Spinal cord (tissue), 10 donors: ENCODE data around the gene ANKRD28. TPM values are rescaled to one million over a fixed set of nuclear protein-coding genes. Genes with fewer than 3 reads are reported as not detected.

Experiments
- DNase-seq, 6 donors: peaks; one replicate each; pipeline versions ENCODE4 v3.0.0 to v3.0.0-alpha.2; 2013 to 2015; ENCODE audit warnings: low spot score in 6 of 6, low read depth in 4 of 6
- H3K27ac ChIP-seq: one replicate; pipeline ENCODE4 v1.5.1; 2013; ENCODE audit warnings: low read depth, low read length, control low read depth
- H3K27me3 ChIP-seq: one replicate; pipeline ENCODE4 v1.6.1; 2013; ENCODE audit warnings: low read length; ENCODE audit not compliant: control insufficient read depth, insufficient read depth
- H3K36me3 ChIP-seq: one replicate; pipeline ENCODE4 v1.6.1; 2013; ENCODE audit warnings: low read length; ENCODE audit not compliant: control insufficient read depth, insufficient read depth
- H3K4me1 ChIP-seq: one replicate; pipeline ENCODE4 v1.6.1; 2013; ENCODE audit warnings: low read length; ENCODE audit not compliant: control insufficient read depth, insufficient read depth
- H3K4me3 ChIP-seq: one replicate; pipeline ENCODE4 v1.5.1; 2013; ENCODE audit warnings: low read depth, low read length, control low read depth
- H3K9me3 ChIP-seq: one replicate; pipeline ENCODE4 v1.6.1; 2013; ENCODE audit warnings: low read length; ENCODE audit not compliant: control insufficient read depth, insufficient read depth
- WGBS: methylation state at CpG from one replicate; pipeline ENCODE4 v1.1.5; 2013; ENCODE audit warnings: missing lambda C conversion rate; ENCODE audit not compliant: insufficient coverage; 5-methylcytosine and 5-hydroxymethylcytosine counted together
- polyA plus RNA-seq, 2 donors: library from polyadenylated mRNA; unstranded; fragments of 120-200 nt; gene quantifications; one replicate each; pipeline ENCODE4 v1.2.1, GENCODE V29; 2013; ENCODE audit not compliant: insufficient read length in 2 of 2
- total RNA-seq, 2 donors: library from RNA; depleted of rRNA in 1 of 2; stranded (reverse); fragments of 120-200 nt in 1 of 2; fragments of >200 nt in 1 of 2; gene quantifications; one replicate each; pipeline versions ENCODE4 v1.2.3 to v1.2.4, GENCODE V29; 2013 to 2014
- donor health status: healthy.

ANKRD28 gene
- total and polyA plus RNA-seq, 4 donors, result 37.8 to 89.3 (median 50.6) TPM

- peak overlapping the region; percentile 55 for H3K4me3 ChIP-seq
Measured at GRCh38 chr3:15796331-15796730, 1.4 kb downstream of the ANKRD28 start.

GRCh38 chr3:15795651-15796308 is 2.0 kb downstream of the ANKRD28 start:
- DNase-seq, result no peak
- Histone ChIP-seq H3K4me1 (peaks cover 5% of the 10 kb centered on the region), H3K27ac (peak overlapping the region; percentile 97)

More at GRCh38 chr3:15796331-15796730, 1.4 kb downstream of the ANKRD28 start:
- Histone ChIP-seq H3K9me3 (peaks cover 1% of the 10 kb centered on the region), H3K27me3 (no peaks in the 10 kb centered on the region), H3K4me1 (peaks cover 5% of the 10 kb centered on the region), H3K36me3 (no peaks in the 10 kb centered on the region), H3K27ac (peak overlapping the region; percentile 97)
- WGBS, result no CpG with 5 or more reads among the region's 2 CpGs
- DNase-seq, result peak in 1 of 6 donors; percentile 41

GRCh38 chr3:15794842-15795650 is 2.7 kb downstream of the ANKRD28 start:
- peaks cover 5% of the 10 kb centered on the region for H3K4me1 ChIP-seq
- no CpG with 5 or more reads among the region's 2 CpGs for WGBS
- no peak for DNase-seq
- no peaks in the 10 kb centered on the region for H3K36me3 ChIP-seq
- H3K27ac ChIP-seq, result peak overlapping the region; percentile 97
- H3K4me3 ChIP-seq, result peak overlapping the region; percentile 55
- H3K27me3 ChIP-seq, result no peaks in the 10 kb centered on the region
- H3K9me3 ChIP-seq, result peaks cover 3% of the 10 kb centered on the region

More at GRCh38 chr3:15795651-15796308, 2.0 kb downstream of the ANKRD28 start:
- peaks cover 3% of the 10 kb centered on the region for H3K9me3 ChIP-seq
- peak overlapping the region; percentile 55 for H3K4me3 ChIP-seq
- WGBS, result no CpG with 5 or more reads among the region's 4 CpGs
- no peaks in the 10 kb centered on the region for H3K36me3 ChIP-seq
- H3K27me3 ChIP-seq, result no peaks in the 10 kb centered on the region

- H3K4me1 ChIP-seq, result peaks cover 5% of the 10 kb centered on the region
- WGBS, result no CpG with 5 or more reads among the region's 3 CpGs
- no peak for DNase-seq
- H3K4me3 ChIP-seq, result peak overlapping the region; percentile 55
- H3K36me3 ChIP-seq, result no peaks in the 10 kb centered on the region
- H3K9me3 ChIP-seq, result peaks cover 3% of the 10 kb centered on the region
- H3K27me3 ChIP-seq, result no peaks in the 10 kb centered on the region
- peak overlapping the region; percentile 97 for H3K27ac ChIP-seq
Measured at GRCh38 chr3:15794303-15794771, 3.4 kb downstream of the ANKRD28 start.

- no peak overlapping the region for H3K27ac ChIP-seq
Measured at GRCh38 chr3:15791525-15791924, 6.3 kb downstream of the ANKRD28 start.

GRCh38 chr3:15787941-15788340 is 9.8 kb downstream of the ANKRD28 start:
- H3K9me3 ChIP-seq, result peaks cover 3% of the 10 kb centered on the region
- H3K4me3 ChIP-seq, result no peak overlapping the region
- no CpG with 5 or more reads among the region's 1 CpG for WGBS
- H3K27me3 ChIP-seq, result no peaks in the 10 kb centered on the region
- DNase-seq, result no peak
- no peaks in the 10 kb centered on the region for H3K36me3 ChIP-seq
- no peak overlapping the region for H3K27ac ChIP-seq
- no peaks in the 10 kb centered on the region for H3K4me1 ChIP-seq

More at GRCh38 chr3:15791525-15791924, 6.3 kb downstream of the ANKRD28 start:
- peaks cover 3% of the 10 kb centered on the region for H3K9me3 ChIP-seq
- DNase-seq, result no peak
- 80% methylated on average over 1 of the region's 1 CpG for WGBS
- H3K4me1 ChIP-seq, result peaks cover 5% of the 10 kb centered on the region
- no peaks in the 10 kb centered on the region for H3K27me3 ChIP-seq
- H3K4me3 ChIP-seq, result no peak overlapping the region
- H3K36me3 ChIP-seq, result no peaks in the 10 kb centered on the region

DNA sequence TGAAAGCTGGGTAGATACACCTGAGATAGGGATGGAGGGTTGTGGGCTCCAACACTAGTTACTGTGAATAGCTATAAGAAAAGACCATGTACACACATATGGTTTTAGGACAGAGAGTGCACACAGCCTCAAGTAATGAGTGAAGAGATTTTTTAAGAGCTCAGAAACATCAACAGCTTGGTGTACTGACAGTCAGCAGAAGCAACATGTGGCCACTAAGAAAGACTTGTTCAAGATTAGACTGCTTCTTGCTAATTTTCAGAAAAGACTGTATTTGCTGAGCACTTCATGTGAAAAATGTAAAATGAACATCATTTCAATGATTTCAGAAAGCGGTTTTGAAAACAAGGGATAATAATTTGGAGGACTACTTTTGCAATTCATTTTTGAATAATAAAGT is 10.3 kb downstream of the ANKRD28 start:
- DNase-seq, result no peak
- WGBS, result no CpG with 5 or more reads among the region's 1 CpG
- H3K27ac ChIP-seq, result no peak overlapping the region

GRCh38 chr3:15783361-15783969 is 14.3 kb downstream of the ANKRD28 start:
- Histone ChIP-seq H3K27me3 (no peaks in the 10 kb centered on the region), H3K9me3 (no peaks in the 10 kb centered on the region), H3K4me1 (no peaks in the 10 kb centered on the region), H3K36me3 (no peaks in the 10 kb centered on the region), H3K4me3 (no peak overlapping the region), H3K27ac (no peak overlapping the region)
- no peak for DNase-seq
- WGBS, result no CpG with 5 or more reads among the region's 4 CpGs

More for the DNA sequence above, 10.3 kb downstream of the ANKRD28 start:
- H3K27me3 ChIP-seq, result no peaks in the 10 kb centered on the region
- no peaks in the 10 kb centered on the region for H3K4me1 ChIP-seq
- no peaks in the 10 kb centered on the region for H3K36me3 ChIP-seq
- H3K4me3 ChIP-seq, result no peak overlapping the region
- peaks cover 3% of the 10 kb centered on the region for H3K9me3 ChIP-seq

DNA sequence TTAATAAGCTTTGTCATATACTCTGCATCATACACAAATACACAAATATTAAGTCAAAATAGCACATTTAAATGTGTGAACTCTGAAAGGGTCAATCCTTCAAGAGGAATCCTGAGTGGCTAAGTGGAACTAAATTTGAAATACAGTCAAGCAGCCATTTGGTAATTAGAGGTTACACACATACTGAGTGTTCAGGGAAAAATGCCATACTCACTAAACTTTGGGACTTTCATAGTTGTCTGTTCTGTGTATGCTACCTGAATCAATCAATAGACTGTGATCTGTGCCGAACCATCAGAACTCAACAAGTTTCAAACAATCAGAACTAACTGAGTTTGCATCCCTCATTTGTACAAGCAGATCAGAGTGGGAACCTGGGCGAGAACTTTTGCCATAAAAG is 15.3 kb downstream of the ANKRD28 start:
- Histone ChIP-seq H3K4me3 (no peak overlapping the region), H3K9me3 (no peaks in the 10 kb centered on the region), H3K27me3 (no peaks in the 10 kb centered on the region), H3K27ac (no peak overlapping the region), H3K36me3 (no peaks in the 10 kb centered on the region), H3K4me1 (no peaks in the 10 kb centered on the region)
- 58% methylated on average over 2 of the region's 2 CpGs for WGBS
- no peak for DNase-seq
